ENCODE results near the gene SCAMP1. TPM values are rescaled to one million over a fixed set of nuclear protein-coding genes. Genes with fewer than 3 reads are reported as not detected.

SCAMP1 gene
- total and polyA plus RNA-seq, 2 of the 13 experiments (the other 11 are each of a cell fraction or from before 2014, with no cell fraction given), result 18.2 to 33.7 TPM

- H3K27ac ChIP-seq (ENCODE audit: extremely low read length, insufficient read depth, low read length), result no peak overlapping the region
- ATAC-seq, result no peak; the same call in 2 of the 3 replicates
- no peak for DNase-seq (ENCODE audit: low spot score)
- no peaks in the 10 kb centered on the region for H3K9me3 ChIP-seq (ENCODE audit: low read length)
- ChIA-PET POLR2A (interaction anchor here (1.4 kb wide), 1 partner anchor 15 kb away, joined by 4 read pairs; no protein-coding TSS in a partner anchor), CTCF (ENCODE audit: low intra/inter-chr PET ratio, low total read pairs) (no interaction called here)
- intact Hi-C loops (cut with micrococcal nuclease; ENCODE audit: unreplicated experiment) (no loop called here), in situ Hi-C loops (cut with HindIII; ENCODE audit: extremely low pct_ligation_motif_present, low pct_unique_long_range_greater_than_20kb) (no loop called here)
- H3K4me2 ChIP-seq (ENCODE audit: low read depth, low read length), result no peak overlapping the region
- H2AFZ ChIP-seq (ENCODE audit: low read length), result no peak overlapping the region
- no peaks in the 10 kb centered on the region for H3K79me2 ChIP-seq (ENCODE audit: insufficient read depth, low read length)
- H3K9ac ChIP-seq (ENCODE audit: insufficient read depth, low read depth, low read length), result no peak overlapping the region
- FAIRE-seq, result no peak
- no peak for TF ChIP-seq MXI1 (IDR thresholded peaks at IDR 0.05; ENCODE audit: borderline replicate concordance, low read depth, low read length)
- TF ChIP-seq TSC22D2 (CRISPR knock-in tag; IDR thresholded peaks at IDR 0.05; ENCODE audit: borderline replicate concordance), result no peak
- no peaks in the 10 kb centered on the region for H4K20me1 ChIP-seq (ENCODE audit: insufficient read depth, low read length)
- peaks cover 34% of the 10 kb centered on the region for H3K4me1 ChIP-seq (ENCODE audit: insufficient read depth, low read length)
- H3K36me3 ChIP-seq (replicated peaks in 1 of 2; ENCODE audit: control insufficient read depth in 1 of 2, insufficient read depth in 2 of 2, low read length in 2 of 2), result peaks cover 7 to 16% of the 10 kb centered on the region in 2 experiments; a peak in 4 of 5 replicates
- H3K4me3 ChIP-seq (replicated peaks in 1 of 3; ENCODE audit: insufficient read depth in 1 of 3, low read depth in 2 of 3, low read length in 3 of 3), result no peak overlapping the region
- no peaks in the 10 kb centered on the region for H3K27me3 ChIP-seq (ENCODE audit: control insufficient read depth in 1 of 2, insufficient read depth in 2 of 2, low read length in 2 of 2)
- WGBS (ENCODE audit: low lambda C conversion rate), result 96% methylated on average over 9 of the region's 10 CpGs
- no TSS peak for BruUV-seq (replicated peaks)
Observed at GRCh38 chr5:78504704-78505677, 144.6 kb downstream of the SCAMP1 start.

DNA sequence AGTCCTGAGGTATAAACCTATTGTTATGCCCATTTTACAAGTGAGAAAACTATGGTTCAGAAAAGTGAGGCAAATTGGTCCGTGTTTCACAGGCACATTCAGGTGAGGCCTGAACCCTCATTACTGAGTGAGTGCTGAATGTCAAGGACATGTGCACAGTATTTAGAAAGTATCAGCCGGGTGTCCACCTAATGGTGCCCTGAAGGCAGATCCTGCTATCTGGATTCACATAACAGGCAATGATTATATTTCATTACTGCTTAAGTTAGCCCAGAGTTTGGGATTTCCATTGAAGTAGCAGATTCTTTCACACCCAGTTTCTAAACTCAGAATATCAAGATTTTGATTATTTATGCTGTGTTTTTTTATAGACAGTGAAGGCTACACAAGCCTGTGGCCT lies 145.4 kb downstream of the SCAMP1 start:
- FAIRE-seq (no peak), DNase-seq (ENCODE audit: low spot score) (no peak), ATAC-seq (no peak)
- in situ Hi-C loops (cut with HindIII; ENCODE audit: extremely low pct_ligation_motif_present, low pct_unique_long_range_greater_than_20kb), result no loop called here
- Histone ChIP-seq H3K79me2 (ENCODE audit: insufficient read depth, low read length) (no peaks in the 10 kb centered on the region), H3K36me3 (replicated peaks in 1 of 2; ENCODE audit: control insufficient read depth in 1 of 2, insufficient read depth in 2 of 2, low read length in 2 of 2) (peaks cover 7 to 16% of the 10 kb centered on the region in 2 experiments; a peak in 4 of 5 replicates), H4K20me1 (ENCODE audit: insufficient read depth, low read length) (no peaks in the 10 kb centered on the region), H3K4me1 (ENCODE audit: insufficient read depth, low read length) (peaks cover 30% of the 10 kb centered on the region), H3K4me3 (replicated peaks in 1 of 3; ENCODE audit: insufficient read depth in 1 of 3, low read depth in 2 of 3, low read length in 3 of 3) (no peak overlapping the region), H3K27me3 (ENCODE audit: control insufficient read depth in 1 of 2, insufficient read depth in 2 of 2, low read length in 2 of 2) (no peaks in the 10 kb centered on the region), H2AFZ (ENCODE audit: low read length) (no peak overlapping the region), H3K4me2 (ENCODE audit: low read depth, low read length) (no peak overlapping the region), H3K9ac (ENCODE audit: insufficient read depth, low read depth, low read length) (no peak overlapping the region), H3K27ac (ENCODE audit: extremely low read length, insufficient read depth, low read length) (no peak overlapping the region), H3K9me3 (ENCODE audit: low read length) (no peaks in the 10 kb centered on the region)
- TF ChIP-seq JUND (CRISPR knock-in tag; IDR thresholded peaks at IDR 0.05) (no peak), HCFC1 (IDR thresholded peaks at IDR 0.05; ENCODE audit: low read depth, low read length) (no peak), MLX (CRISPR knock-in tag; IDR thresholded peaks at IDR 0.05) (no peak)
- CTCF ChIA-PET (ENCODE audit: low intra/inter-chr PET ratio, low total read pairs), result no interaction called here
- WGBS (ENCODE audit: low lambda C conversion rate), result 92% methylated on average over 2 of the region's 2 CpGs
- POLR2A ChIA-PET, result interaction anchor here (1.4 kb wide), 1 partner anchor 14 kb away, joined by 4 read pairs; no protein-coding TSS in a partner anchor
- intact Hi-C loops (cut with micrococcal nuclease; ENCODE audit: unreplicated experiment), result no loop called here
- BruUV-seq (replicated peaks), result no TSS peak

Data from HepG2 (cell line).